Glutamatergic neuron (in vitro differentiated cells): ENCODE measurements around the gene LEFTY2. TPM values are rescaled to one million over a fixed set of nuclear protein-coding genes. Genes with fewer than 3 reads are reported as not detected.

ENCODE experiments used
- DNase-seq: peaks from one replicate; pipeline ENCODE4 v3.0.0; 2022
- H3K27ac Mint-ChIP-seq: one replicate; pipeline ENCODE4 v1.8.0; 2020; ENCODE audit warnings: mild to moderate bottlenecking, mixed read lengths, inconsistent platforms; ENCODE audit not compliant: unreplicated experiment
- H3K27me3 Mint-ChIP-seq: one replicate; pipeline ENCODE4 v1.8.0; 2020; ENCODE audit warnings: mild to moderate bottlenecking, moderate library complexity, mixed read lengths, inconsistent platforms; ENCODE audit not compliant: unreplicated experiment
- H3K36me3 Mint-ChIP-seq: one replicate; pipeline ENCODE4 v1.8.0; 2020; ENCODE audit warnings: mild to moderate bottlenecking, mixed read lengths, inconsistent platforms; ENCODE audit not compliant: unreplicated experiment
- H3K4me1 Mint-ChIP-seq: one replicate; pipeline ENCODE4 v1.8.0; 2020; ENCODE audit warnings: mild to moderate bottlenecking, low read depth, mixed read lengths, inconsistent platforms; ENCODE audit not compliant: unreplicated experiment
- H3K4me3 Mint-ChIP-seq: one replicate; pipeline ENCODE4 v1.8.0; 2020; ENCODE audit warnings: mild to moderate bottlenecking, mixed read lengths, inconsistent platforms; ENCODE audit not compliant: unreplicated experiment
- H3K9me3 Mint-ChIP-seq: one replicate; pipeline ENCODE4 v1.8.0; 2020; ENCODE audit warnings: mild to moderate bottlenecking, moderate library complexity, mixed read lengths, inconsistent platforms; ENCODE audit not compliant: unreplicated experiment
- CTCF ChIP-seq: fragments of 200-600 bp; sonication (generic); IDR thresholded peaks from one replicate; pipeline ENCODE4 v1.5.0; 2021; ENCODE audit not compliant: partially characterized antibody, unreplicated experiment
- total RNA-seq: library from RNA; stranded (reverse); fragmentation: NEBNext Ultra II Directional; extraction: Animal tissue kit (Norgen Biotek cat#: 25700); gene quantifications from one replicate; pipeline ENCODE4 v1.2.1, GENCODE V29; 2021; ENCODE audit not compliant: unreplicated experiment

LEFTY2 gene
- total RNA-seq, 1 donor from 2014 or later = 5.0 TPM

- no peak for DNase-seq
- H3K4me1 Mint-ChIP-seq = peaks cover 9% of the 10 kb centered on the region
- TF ChIP-seq CTCF = no peak
- H3K4me3 Mint-ChIP-seq = no peak overlapping the region
- no peaks in the 10 kb centered on the region for H3K36me3 Mint-ChIP-seq
- peak overlapping the region; percentile 9 for H3K27ac Mint-ChIP-seq
- H3K27me3 Mint-ChIP-seq = peaks cover 4% of the 10 kb centered on the region
- H3K9me3 Mint-ChIP-seq = peaks cover 3% of the 10 kb centered on the region
These were observed 3.9 kb upstream of the LEFTY2 start for GRCh38 chr1:225944951-225945350.

GRCh38 chr1:225944387-225944786 lies 3.4 kb upstream of the LEFTY2 start:
- H3K27ac Mint-ChIP-seq = no peak overlapping the region
- no peak overlapping the region for H3K4me3 Mint-ChIP-seq
- H3K36me3 Mint-ChIP-seq = no peaks in the 10 kb centered on the region
- peaks cover 3% of the 10 kb centered on the region for H3K9me3 Mint-ChIP-seq
- H3K27me3 Mint-ChIP-seq = peaks cover 4% of the 10 kb centered on the region
- no peak for TF ChIP-seq CTCF
- no peak for DNase-seq
- peaks cover 9% of the 10 kb centered on the region for H3K4me1 Mint-ChIP-seq

- no peak for TF ChIP-seq CTCF
- Mint-ChIP-seq H3K27ac (no peak overlapping the region), H3K9me3 (peaks cover 3% of the 10 kb centered on the region), H3K36me3 (no peaks in the 10 kb centered on the region), H3K4me3 (no peak overlapping the region), H3K4me1 (peaks cover 9% of the 10 kb centered on the region), H3K27me3 (peaks cover 4% of the 10 kb centered on the region)
- no peak for DNase-seq
These were observed 2.6 kb upstream of the LEFTY2 start for GRCh38 chr1:225943582-225943981.

- no peak for TF ChIP-seq CTCF
- DNase-seq = no peak
- Mint-ChIP-seq H3K4me1 (peaks cover 9% of the 10 kb centered on the region), H3K9me3 (peaks cover 3% of the 10 kb centered on the region), H3K27me3 (peaks cover 4% of the 10 kb centered on the region), H3K27ac (no peak overlapping the region), H3K4me3 (no peak overlapping the region), H3K36me3 (no peaks in the 10 kb centered on the region)
These were observed 1.6 kb upstream of the LEFTY2 start for GRCh38 chr1:225942574-225942973.

- no peaks in the 10 kb centered on the region for H3K36me3 Mint-ChIP-seq
- TF ChIP-seq CTCF = no peak
- H3K27me3 Mint-ChIP-seq = peaks cover 4% of the 10 kb centered on the region
- DNase-seq = no peak
- no peak overlapping the region for H3K27ac Mint-ChIP-seq
- H3K9me3 Mint-ChIP-seq = peaks cover 3% of the 10 kb centered on the region
- H3K4me3 Mint-ChIP-seq = no peak overlapping the region
- peaks cover 9% of the 10 kb centered on the region for H3K4me1 Mint-ChIP-seq
These were observed 862 bp upstream of the LEFTY2 start for GRCh38 chr1:225941942-225942222.
